Stomach (tissue), 9 donors: ENCODE results near the gene GJC1. TPM values are rescaled to one million over a fixed set of nuclear protein-coding genes. Genes with fewer than 3 reads are reported as not detected.
A peak's percentile ranks its signal among the peaks of the same experiment; 100 is the strongest.

Experiments used
- DNase-seq, 2 donors: peaks; one replicate each; pipeline versions ENCODE4 v3.0.0 to v3.0.0-alpha.2; 2013 to 2019
- H3K27ac ChIP-seq, 5 donors: fragments of 200-600 bp in 4 of 5; sonication (generic) in 4 of 5; one replicate each; pipeline ENCODE4 v1.5.1; 2013 to 2019; ENCODE audit warnings: mild to moderate bottlenecking in 1 of 5, moderate library complexity in 1 of 5
- H3K27me3 ChIP-seq, 3 donors: fragments of 200-600 bp; sonication (generic); one replicate each; pipeline ENCODE4 v1.5.1; 2017 to 2019; ENCODE audit warnings: mixed run types in 1 of 3
- H3K36me3 ChIP-seq, 4 donors: fragments of 200-600 bp; sonication (generic); 1 replicate in 3 of 4; 2 replicates in 1 of 4; pipeline ENCODE4 v1.5.1; 2016 to 2019
- H3K4me1 ChIP-seq, 4 donors: fragments of 200-600 bp; sonication (generic); one replicate each; pipeline ENCODE4 v1.5.1; 2016 to 2019
- H3K4me3 ChIP-seq, 4 donors: fragments of 200-600 bp; sonication (generic) in 3 of 4; one replicate each; pipeline ENCODE4 v1.5.1; 2016 to 2019; ENCODE audit warnings: mild to moderate bottlenecking in 1 of 4
- H3K9me3 ChIP-seq, 4 donors: fragments of 200-600 bp; sonication (generic); one replicate each; pipeline ENCODE4 v1.5.1; 2016 to 2019
- EP300 ChIP-seq: sonication (generic); formaldehyde crosslinking; IDR thresholded peaks from one replicate; pipeline ENCODE4 v1.6.1; 2017; ENCODE audit warnings: antibody characterized with exemption
- POLR2A ChIP-seq, 4 donors: fragments of 450-650 bp; IDR thresholded peaks; one replicate each; pipeline ENCODE4 v1.6.1; 2016; ENCODE audit warnings: antibody characterized with exemption in 4 of 4, control low read depth in 2 of 4, mild to moderate bottlenecking in 1 of 4, moderate library complexity in 1 of 4
- POLR2AphosphoS5 ChIP-seq, 3 donors: sonication (generic); formaldehyde crosslinking; IDR thresholded peaks; one replicate each; pipeline ENCODE4 v1.6.1; 2016; ENCODE audit warnings: antibody characterized with exemption in 3 of 3
- WGBS, 5 donors: extraction: QIAGEN DNeasy Blood & Tissue Kit in 3 of 5; methylation state at CpG; one replicate each; pipeline versions ENCODE4 v1.1.5 to v1.1.7; 2013 to 2018; 5-methylcytosine and 5-hydroxymethylcytosine counted together
- intact Hi-C: fragments of 100-400 bp; cut with DNase I; formaldehyde crosslinking; loops from one replicate; pipeline ENCODE4 v1.15.1; 2023; ENCODE audit warnings: low total_unique reads
- polyA plus RNA-seq, 3 donors: library from polyadenylated mRNA; stranded (reverse); fragments of 200-250 nt; gene quantifications; one replicate each; pipeline ENCODE4 v1.2.3, GENCODE V29; 2013
- total RNA-seq, 5 donors: library from RNA; depleted of rRNA; stranded (reverse); fragments of >200 nt; gene quantifications; one replicate each; pipeline versions ENCODE4 v1.1.0 to v1.2.3, GENCODE V29; 2014 to 2016
- TF ChIP-seq, protein P1 (sequence below), 7 experiments: fragments of 450-650 bp in 4 of 7; fragments of 200-600 bp in 3 of 7; sonication (generic) in 3 of 7; IDR thresholded peaks; one replicate each; pipeline ENCODE4 v1.5.1; 2016 to 2019; ENCODE audit warnings: antibody characterized with exemption in 7 of 7, control low read depth in 2 of 7, mild to moderate bottlenecking in 1 of 7
- donor health status: healthy with polysubstance abuse.
- donor health status: Bipolar disorder and iron deficiency.
- donor health status: healthy.

Gene GJC1
- total and polyA plus RNA-seq, 8 donors, result 0.31 to 53.1 (median 10.4) TPM

DNA sequence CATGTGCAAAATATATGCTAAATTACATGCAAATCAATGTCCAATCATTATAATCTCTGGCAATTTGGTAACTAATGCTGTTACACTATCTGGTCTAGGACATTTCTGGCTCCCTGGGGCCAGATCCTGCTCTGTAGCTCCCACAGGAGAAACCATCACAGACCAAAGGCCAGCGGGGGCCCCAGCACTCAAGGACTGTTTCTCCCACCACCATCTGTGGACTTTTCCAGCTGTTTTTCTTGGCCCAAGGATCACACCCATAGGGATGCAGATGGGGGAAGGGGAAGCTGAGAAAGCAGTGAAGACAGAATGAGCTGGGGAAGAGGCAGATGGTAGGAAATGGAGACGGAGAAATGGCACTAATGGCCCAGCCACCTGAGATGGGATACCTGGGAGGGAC is 17.5 kb upstream of the GJC1 start, which contains the start of gene HIGD1B:
Gene HIGD1B, plus strand, starts transcription at position 298 of the 400 bp plus-strand sequence. CDS start 270 bp downstream, outside the sequence.
- H3K4me1 ChIP-seq, result peaks cover 0 to 9% (median 0%) of the 10 kb centered on the region in 4 donors
- no peaks in the 10 kb centered on the region for H3K9me3 ChIP-seq
- H3K27me3 ChIP-seq, result no peaks in the 10 kb centered on the region
- no peak within 1 kb of the TSS for H3K4me3 ChIP-seq
- DNase-seq, result peak in 1 of 2 donors; percentile 56
- H3K27ac ChIP-seq, result peak within 1 kb of the TSS in 1 of 5 donors; percentile 14
- intact Hi-C loops, result no loop called here
- WGBS, 5 donors, result 61 to 81% (median 72%) methylated on average over 2 of the region's 2 CpGs
- TF ChIP-seq, protein P1, sequence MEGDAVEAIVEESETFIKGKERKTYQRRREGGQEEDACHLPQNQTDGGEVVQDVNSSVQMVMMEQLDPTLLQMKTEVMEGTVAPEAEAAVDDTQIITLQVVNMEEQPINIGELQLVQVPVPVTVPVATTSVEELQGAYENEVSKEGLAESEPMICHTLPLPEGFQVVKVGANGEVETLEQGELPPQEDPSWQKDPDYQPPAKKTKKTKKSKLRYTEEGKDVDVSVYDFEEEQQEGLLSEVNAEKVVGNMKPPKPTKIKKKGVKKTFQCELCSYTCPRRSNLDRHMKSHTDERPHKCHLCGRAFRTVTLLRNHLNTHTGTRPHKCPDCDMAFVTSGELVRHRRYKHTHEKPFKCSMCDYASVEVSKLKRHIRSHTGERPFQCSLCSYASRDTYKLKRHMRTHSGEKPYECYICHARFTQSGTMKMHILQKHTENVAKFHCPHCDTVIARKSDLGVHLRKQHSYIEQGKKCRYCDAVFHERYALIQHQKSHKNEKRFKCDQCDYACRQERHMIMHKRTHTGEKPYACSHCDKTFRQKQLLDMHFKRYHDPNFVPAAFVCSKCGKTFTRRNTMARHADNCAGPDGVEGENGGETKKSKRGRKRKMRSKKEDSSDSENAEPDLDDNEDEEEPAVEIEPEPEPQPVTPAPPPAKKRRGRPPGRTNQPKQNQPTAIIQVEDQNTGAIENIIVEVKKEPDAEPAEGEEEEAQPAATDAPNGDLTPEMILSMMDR (IDR thresholded peaks at IDR 0.05), result no peak
- TF ChIP-seq POLR2AphosphoS5 (IDR thresholded peaks at IDR 0.05) (no peak), POLR2A (IDR thresholded peaks at IDR 0.05) (no peak), EP300 (no peak)
- H3K36me3 ChIP-seq, result peaks cover 20 to 37% (median 33%) of the 10 kb centered on the region in 4 donors

GRCh38 chr17:44846206-44846605 is 16.1 kb upstream of the GJC1 start:
- H3K4me1 ChIP-seq, result peaks cover 0 to 13% (median 0%) of the 10 kb centered on the region in 4 donors
- H3K9me3 ChIP-seq, result no peaks in the 10 kb centered on the region
- 72 to 80% (median 77%) methylated on average over 8 of the region's 8 CpGs for WGBS, 5 donors
- no peaks in the 10 kb centered on the region for H3K27me3 ChIP-seq
- H3K4me3 ChIP-seq, result no peak overlapping the region
- DNase-seq, result no peak
- H3K36me3 ChIP-seq, result peaks cover 6 to 24% (median 19%) of the 10 kb centered on the region in 4 donors
- TF ChIP-seq EP300 (no peak), POLR2AphosphoS5 (IDR thresholded peaks at IDR 0.05) (no peak), POLR2A (IDR thresholded peaks at IDR 0.05) (no peak)
- TF ChIP-seq, protein P1 (IDR thresholded peaks at IDR 0.05), result no peak
- no peak overlapping the region for H3K27ac ChIP-seq
- intact Hi-C loops, result no loop called here

- peak overlapping the region in 1 of 5 donors; percentile 42 for H3K27ac ChIP-seq
- intact Hi-C loops, result no loop called here
Observed at GRCh38 chr17:44844390-44844830, 14.3 kb upstream of the GJC1 start.

DNA sequence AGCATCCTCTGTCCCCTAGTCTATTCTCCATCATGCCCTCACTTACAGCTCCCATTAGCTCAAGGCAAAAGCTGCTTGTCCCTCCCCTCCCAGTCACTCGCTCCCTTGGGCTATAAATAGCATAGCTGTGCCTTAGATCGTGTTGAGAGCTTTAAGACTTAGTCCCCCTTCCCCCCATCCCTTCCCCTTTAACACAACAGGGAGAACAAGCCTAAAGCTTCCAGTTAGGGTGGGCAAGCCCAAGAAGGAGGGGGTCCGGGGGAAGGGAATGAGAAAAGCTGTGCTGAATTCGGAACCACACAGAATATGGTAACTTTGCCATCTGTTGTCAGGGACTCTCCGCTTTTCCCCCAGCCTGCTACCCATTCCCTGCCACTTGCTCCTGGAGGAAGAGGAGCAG is 12.7 kb upstream of the GJC1 start:
- 43 to 53% (median 48%) methylated on average over 5 of the region's 5 CpGs for WGBS, 5 donors
- H3K36me3 ChIP-seq, result no peaks in the 10 kb centered on the region
- TF ChIP-seq EP300 (no peak), POLR2A (IDR thresholded peaks at IDR 0.05) (no peak)
- TF ChIP-seq, protein P1 (IDR thresholded peaks at IDR 0.05), result no peak
- intact Hi-C loops, result no loop called here
- peaks cover 0 to 13% (median 0%) of the 10 kb centered on the region in 4 donors for H3K4me1 ChIP-seq
- no peak overlapping the region for H3K4me3 ChIP-seq
- H3K9me3 ChIP-seq, result no peaks in the 10 kb centered on the region
- H3K27me3 ChIP-seq, result peaks cover 0 to 6% (median 0%) of the 10 kb centered on the region in 3 donors
- DNase-seq, result peak in 1 of 2 donors; percentile 71
- peak overlapping the region in 3 of 5 donors; percentile 3 to 10 (median 8) for H3K27ac ChIP-seq

More at GRCh38 chr17:44844390-44844830, 14.3 kb upstream of the GJC1 start:
- 36 to 61% (median 50%) methylated on average over 1 of the region's 1 CpG for WGBS, 5 donors
- DNase-seq, result peak in 1 of 2 donors; percentile 47
- Histone ChIP-seq H3K36me3 (peaks cover 0 to 6% (median 3%) of the 10 kb centered on the region in 4 donors), H3K4me3 (no peak overlapping the region), H3K4me1 (peaks cover 0 to 13% (median 0%) of the 10 kb centered on the region in 4 donors), H3K9me3 (no peaks in the 10 kb centered on the region), H3K27me3 (no peaks in the 10 kb centered on the region)
- TF ChIP-seq POLR2A (IDR thresholded peaks at IDR 0.05), result no peak
- TF ChIP-seq EP300, result no peak
- TF ChIP-seq, protein P1 (IDR thresholded peaks at IDR 0.05), result no peak
- TF ChIP-seq POLR2AphosphoS5 (IDR thresholded peaks at IDR 0.05), result no peak
